Measurements from ENCODE around the gene DIO1.

Gene DIO1

DNA sequence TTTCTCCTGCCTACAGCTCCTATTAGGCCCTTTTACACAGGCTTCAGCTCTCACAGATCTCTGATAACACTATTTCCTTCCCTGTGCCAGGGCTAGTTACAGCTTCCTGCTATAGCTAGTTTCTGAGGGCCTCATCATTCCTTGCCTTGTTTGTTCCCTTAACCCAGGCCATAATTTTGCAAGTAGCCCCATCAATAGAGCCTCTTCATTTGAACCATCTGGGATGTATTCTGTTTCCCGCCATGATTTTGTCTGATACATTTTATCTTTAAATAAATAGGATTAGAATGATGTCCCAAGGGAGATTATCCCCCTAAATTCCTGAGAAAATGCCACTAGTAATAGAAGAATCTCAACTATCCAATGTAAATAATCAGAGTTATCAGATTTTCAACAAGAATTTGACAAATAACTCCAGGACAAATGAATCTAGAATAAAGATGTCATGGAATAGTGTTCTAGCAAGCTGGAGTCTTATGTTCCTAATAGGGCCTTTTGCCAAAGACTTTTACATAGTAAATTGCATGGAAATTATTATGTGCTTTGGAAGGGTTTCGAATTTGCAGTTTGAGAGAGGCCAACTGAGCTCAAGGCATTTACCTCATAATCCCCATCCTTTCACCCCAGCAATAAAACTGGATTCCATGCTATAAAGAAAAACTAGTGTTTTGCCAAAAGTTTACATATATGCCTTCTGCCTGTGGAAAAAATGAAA, 35.4 kb downstream of the DIO1 start:
- DNase-seq: no peak
- no peaks in the 10 kb centered on the region for H3K27me3 ChIP-seq (replicated peaks)
- no peak overlapping the region for H3K27ac ChIP-seq
- TF ChIP-seq, protein P1, sequence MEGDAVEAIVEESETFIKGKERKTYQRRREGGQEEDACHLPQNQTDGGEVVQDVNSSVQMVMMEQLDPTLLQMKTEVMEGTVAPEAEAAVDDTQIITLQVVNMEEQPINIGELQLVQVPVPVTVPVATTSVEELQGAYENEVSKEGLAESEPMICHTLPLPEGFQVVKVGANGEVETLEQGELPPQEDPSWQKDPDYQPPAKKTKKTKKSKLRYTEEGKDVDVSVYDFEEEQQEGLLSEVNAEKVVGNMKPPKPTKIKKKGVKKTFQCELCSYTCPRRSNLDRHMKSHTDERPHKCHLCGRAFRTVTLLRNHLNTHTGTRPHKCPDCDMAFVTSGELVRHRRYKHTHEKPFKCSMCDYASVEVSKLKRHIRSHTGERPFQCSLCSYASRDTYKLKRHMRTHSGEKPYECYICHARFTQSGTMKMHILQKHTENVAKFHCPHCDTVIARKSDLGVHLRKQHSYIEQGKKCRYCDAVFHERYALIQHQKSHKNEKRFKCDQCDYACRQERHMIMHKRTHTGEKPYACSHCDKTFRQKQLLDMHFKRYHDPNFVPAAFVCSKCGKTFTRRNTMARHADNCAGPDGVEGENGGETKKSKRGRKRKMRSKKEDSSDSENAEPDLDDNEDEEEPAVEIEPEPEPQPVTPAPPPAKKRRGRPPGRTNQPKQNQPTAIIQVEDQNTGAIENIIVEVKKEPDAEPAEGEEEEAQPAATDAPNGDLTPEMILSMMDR (IDR thresholded peaks at IDR 0.05; ENCODE audit: low read depth, low read length, missing control alignments): no peak
- H3K4me3 ChIP-seq (ENCODE audit: low read depth, low read length): no peak overlapping the region
- H3K36me3 ChIP-seq (replicated peaks): peaks cover 7% of the 10 kb centered on the region
- in situ Hi-C loops (cut with HindIII; ENCODE audit: low pct_ligation_motif_present, low sequenced_read_pairs): no loop called here

DNA sequence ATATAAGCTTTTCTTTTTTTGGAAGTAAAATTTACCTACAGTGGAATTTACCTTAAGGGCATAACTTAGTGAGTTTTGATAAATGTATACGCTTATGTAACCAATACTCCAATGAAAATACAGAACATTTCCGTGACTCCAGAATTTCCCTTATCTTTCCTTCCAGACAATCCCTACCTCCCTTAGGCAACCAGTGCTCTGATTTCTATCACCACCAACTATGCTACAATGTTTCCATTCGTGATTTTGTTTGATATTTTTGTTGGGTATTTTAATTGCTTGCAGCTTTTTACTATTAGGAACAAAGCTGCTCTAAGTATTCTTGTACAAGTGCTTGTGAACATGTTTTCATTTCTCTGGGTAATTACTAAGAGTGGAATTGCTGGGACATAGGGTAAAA, 36.9 kb downstream of the DIO1 start:
- no peak for DNase-seq
- Histone ChIP-seq H3K27me3 (replicated peaks) (no peaks in the 10 kb centered on the region), H3K4me3 (ENCODE audit: low read depth, low read length) (no peak overlapping the region), H3K36me3 (replicated peaks) (peaks cover 7% of the 10 kb centered on the region), H3K27ac (no peak overlapping the region)
- in situ Hi-C loops (cut with HindIII; ENCODE audit: low pct_ligation_motif_present, low sequenced_read_pairs): no loop called here
- TF ChIP-seq, protein P1 (IDR thresholded peaks at IDR 0.05; ENCODE audit: low read depth, low read length, missing control alignments): no peak

DNA sequence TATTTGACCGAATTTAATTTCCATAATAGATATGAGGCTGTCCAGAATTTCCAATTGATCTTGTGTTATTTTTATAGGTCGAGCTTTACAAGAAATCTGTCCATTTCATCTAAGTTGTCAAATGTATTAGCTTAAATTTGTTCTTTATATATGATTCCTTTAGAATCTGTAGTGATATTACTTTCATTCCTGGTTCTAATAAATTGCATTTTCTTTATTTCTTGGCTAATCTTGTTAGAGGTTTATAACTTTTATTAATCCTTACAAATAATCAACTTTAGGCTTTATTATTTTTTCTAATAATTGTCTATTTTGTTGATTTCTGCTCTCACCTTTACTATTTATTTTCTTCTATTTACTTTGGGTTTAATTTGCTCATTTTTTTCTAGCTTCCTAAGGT, 37.5 kb downstream of the DIO1 start:
- Histone ChIP-seq H3K4me3 (ENCODE audit: low read depth, low read length) (no peak overlapping the region), H3K36me3 (replicated peaks) (peaks cover 7% of the 10 kb centered on the region), H3K27ac (no peak overlapping the region), H3K27me3 (replicated peaks) (no peaks in the 10 kb centered on the region)
- TF ChIP-seq, protein P1 (IDR thresholded peaks at IDR 0.05; ENCODE audit: low read depth, low read length, missing control alignments): no peak
- no peak for DNase-seq
- in situ Hi-C loops (cut with HindIII; ENCODE audit: low pct_ligation_motif_present, low sequenced_read_pairs): no loop called here

DNA sequence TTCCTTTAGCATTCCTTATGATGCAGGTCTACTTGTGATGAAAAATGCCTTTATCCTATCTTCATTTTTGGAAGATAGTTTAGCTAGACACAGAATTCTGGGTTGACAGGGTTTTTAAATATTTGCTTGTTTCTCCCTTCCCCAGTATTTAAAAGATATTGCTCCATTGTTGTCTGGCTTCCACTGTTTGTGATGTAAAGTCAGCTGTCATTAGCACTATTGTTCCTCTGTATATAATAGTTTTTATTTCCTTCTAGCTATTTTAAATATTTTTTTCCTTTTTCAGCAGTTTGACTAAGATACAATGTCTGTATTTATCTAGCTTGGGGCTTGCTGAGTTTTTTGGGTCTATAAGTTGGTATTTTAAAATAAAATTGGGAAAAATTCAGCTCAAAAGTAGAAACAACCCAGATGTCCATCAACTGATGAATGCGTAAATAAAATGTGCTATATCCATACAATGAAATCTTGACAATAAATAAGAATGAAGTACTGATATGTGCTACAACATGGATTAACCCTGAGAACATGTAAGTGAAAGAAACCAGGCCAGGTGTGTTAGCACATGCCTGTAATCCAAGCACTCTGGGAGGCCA, 40.3 kb downstream of the DIO1 start:
- H3K4me3 ChIP-seq (ENCODE audit: low read depth, low read length): no peak overlapping the region
- TF ChIP-seq, protein P1 (IDR thresholded peaks at IDR 0.05; ENCODE audit: low read depth, low read length, missing control alignments): no peak
- no peak overlapping the region for H3K27ac ChIP-seq
- DNase-seq: no peak
- in situ Hi-C loops (cut with HindIII; ENCODE audit: low pct_ligation_motif_present, low sequenced_read_pairs): no loop called here
- no peaks in the 10 kb centered on the region for H3K27me3 ChIP-seq (replicated peaks)
- H3K36me3 ChIP-seq (replicated peaks): no peaks in the 10 kb centered on the region

DNA sequence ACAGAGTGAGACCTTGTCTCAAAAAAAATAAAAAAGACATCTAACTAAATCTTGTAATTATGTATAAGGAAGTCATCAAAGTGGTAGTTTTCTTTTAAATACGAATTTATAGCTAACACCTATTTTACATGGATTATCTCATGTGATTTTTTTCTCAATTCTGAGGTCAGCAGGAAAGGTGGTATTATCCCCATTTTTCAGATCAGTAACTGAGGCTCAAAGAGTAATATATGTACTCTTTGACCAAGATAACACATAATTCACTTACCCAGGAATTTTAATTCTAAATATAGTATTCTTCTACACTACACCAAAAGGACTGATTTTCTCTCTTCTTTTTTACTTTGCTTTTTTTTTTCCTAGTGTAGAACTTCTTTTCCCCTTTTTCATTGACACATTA, 42.4 kb downstream of the DIO1 start:
- TF ChIP-seq, protein P1 (IDR thresholded peaks at IDR 0.05; ENCODE audit: low read depth, low read length, missing control alignments): no peak
- H3K36me3 ChIP-seq (replicated peaks): no peaks in the 10 kb centered on the region
- no peak for DNase-seq
- H3K27me3 ChIP-seq (replicated peaks): no peaks in the 10 kb centered on the region
- in situ Hi-C loops (cut with HindIII; ENCODE audit: low pct_ligation_motif_present, low sequenced_read_pairs): no loop called here
- H3K4me3 ChIP-seq (ENCODE audit: low read depth, low read length): no peak overlapping the region
- no peak overlapping the region for H3K27ac ChIP-seq
